Pancreas (tissue), 10 donors: ENCODE results near the gene SOBP. TPM values are rescaled to one million over a fixed set of nuclear protein-coding genes. Genes with fewer than 3 reads are reported as not detected.

Experiments
- ATAC-seq, 4 donors: fragments of 200-7000 bp; cut with Tn5 transposase; one replicate each; pipeline versions ENCODE4 v1.8.0 to v1.9.1; 2020; ENCODE audit warnings: mild to moderate bottlenecking in 4 of 4, moderate library complexity in 4 of 4
- DNase-seq, 6 donors: peaks; one replicate each; pipeline ENCODE4 v3.0.0-alpha.2; 2020
- FAIRE-seq: peaks from 2 replicates; lab custom pipeline; 2012; peaks lifted over from hg19 to GRCh38; lab: Jason Lieb, UNC
- H3K27ac ChIP-seq, 4 donors: fragments of 200-600 bp; sonication (generic); 1 replicate in 3 of 4; 2 replicates in 1 of 4; pipeline versions ENCODE4 v1.5.0 to v1.8.0; 2020
- H3K27me3 ChIP-seq, 4 donors: fragments of 200-600 bp; one replicate each; pipeline ENCODE4 v1.8.0; 2021
- H3K36me3 ChIP-seq, 3 donors: fragments of 200-600 bp; sonication (generic) in 1 of 3; one replicate each; pipeline versions ENCODE4 v1.5.0 to v1.8.0; 2020 to 2021
- H3K4me1 ChIP-seq, 3 donors: fragments of 200-600 bp; one replicate each; pipeline ENCODE4 v1.8.0; 2021
- H3K4me3 ChIP-seq, 4 donors: fragments of 200-600 bp; sonication (generic) in 2 of 4; one replicate each; pipeline versions ENCODE4 v1.5.0 to v1.8.0; 2020 to 2021
- H3K9me3 ChIP-seq, 4 donors: fragments of 200-600 bp; one replicate each; pipeline ENCODE4 v1.8.0; 2021
- WGBS, 2 donors: extraction: QIAGEN DNeasy Blood & Tissue Kit; methylation state at CpG; one replicate each; pipeline ENCODE4 v1.1.7; 2013; 5-methylcytosine and 5-hydroxymethylcytosine counted together
- intact Hi-C, 3 donors: fragments of 100-400 bp; cut with DNase I; formaldehyde crosslinking; loops; one replicate each; pipeline versions ENCODE4 v1.11.1 to v1.14.2; 2022
- polyA plus RNA-seq, 2 donors: library from polyadenylated mRNA; stranded (reverse); fragments of 200-250 nt; gene quantifications; one replicate each; pipeline ENCODE4 v1.2.3, GENCODE V29; 2013
- total RNA-seq, 6 donors: library from RNA; stranded (reverse); fragmentation: NEBNext Ultra II Directional in 4 of 6; extraction: Animal tissue kit (Norgen Biotek cat#: 25700) in 4 of 6; gene quantifications; one replicate each; pipeline versions ENCODE4 v1.2.1 to v1.2.4, GENCODE V29; 2021 to 2023
- TF ChIP-seq, protein P1 (sequence below), 4 donors: fragments of 200-600 bp; sonication (generic) in 3 of 4; IDR thresholded peaks; one replicate each; pipeline versions ENCODE4 v1.5.0 to v1.8.0; 2021; ENCODE audit warnings: antibody characterized with exemption in 4 of 4
- donor health status: healthy with polysubstance abuse.
- donor health status: DM: no; HTN: no; CAD: no; lungs with moderate emphysema.
- donor health status: DM: no; HTN: no; CAD: no.
- donor health status: control.
- donor health status: control.
- donor health status: Bipolar disorder and iron deficiency.
- donor health status: DM: yes; HTN: yes; CAD: no.
- donor health status: DM: no; HTN: no; CAD: no.
- donor health status: DM: no; HTN: no; CAD: no.
- donor health status: DM: yes; HTN: yes; CAD: no.

The SOBP gene
- total and polyA plus RNA-seq, 8 donors: 1.1 to 3.5 (median 2.0) TPM

DNA sequence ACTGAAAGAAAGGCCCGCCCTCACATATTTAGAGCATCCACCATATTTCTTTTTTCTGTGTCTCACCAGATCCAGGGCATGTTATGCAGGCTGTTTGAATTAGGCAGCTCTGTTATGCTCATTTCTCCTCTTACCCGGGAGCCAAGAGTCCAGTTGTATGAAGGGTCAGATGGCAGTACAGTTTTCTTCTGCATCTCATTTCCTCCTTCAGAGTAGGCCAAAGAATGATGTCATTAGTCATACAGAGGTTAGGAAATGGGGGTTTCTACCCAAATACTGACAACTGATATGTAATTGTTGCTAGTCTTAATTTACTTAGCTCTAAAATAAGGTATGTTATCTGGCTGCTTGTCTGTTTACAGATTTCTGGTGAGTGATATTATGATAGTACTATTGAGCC is 130.8 kb downstream of the SOBP start:
- no peak for DNase-seq
- WGBS, 2 donors: 80 to 82% methylated on average over 2 of the region's 2 CpGs
- FAIRE-seq: no peak
- Histone ChIP-seq H3K27me3 (no peaks in the 10 kb centered on the region), H3K9me3 (no peaks in the 10 kb centered on the region), H3K27ac (no peak overlapping the region), H3K4me3 (no peak overlapping the region), H3K4me1 (no peaks in the 10 kb centered on the region), H3K36me3 (no peaks in the 10 kb centered on the region)
- TF ChIP-seq, protein P1, sequence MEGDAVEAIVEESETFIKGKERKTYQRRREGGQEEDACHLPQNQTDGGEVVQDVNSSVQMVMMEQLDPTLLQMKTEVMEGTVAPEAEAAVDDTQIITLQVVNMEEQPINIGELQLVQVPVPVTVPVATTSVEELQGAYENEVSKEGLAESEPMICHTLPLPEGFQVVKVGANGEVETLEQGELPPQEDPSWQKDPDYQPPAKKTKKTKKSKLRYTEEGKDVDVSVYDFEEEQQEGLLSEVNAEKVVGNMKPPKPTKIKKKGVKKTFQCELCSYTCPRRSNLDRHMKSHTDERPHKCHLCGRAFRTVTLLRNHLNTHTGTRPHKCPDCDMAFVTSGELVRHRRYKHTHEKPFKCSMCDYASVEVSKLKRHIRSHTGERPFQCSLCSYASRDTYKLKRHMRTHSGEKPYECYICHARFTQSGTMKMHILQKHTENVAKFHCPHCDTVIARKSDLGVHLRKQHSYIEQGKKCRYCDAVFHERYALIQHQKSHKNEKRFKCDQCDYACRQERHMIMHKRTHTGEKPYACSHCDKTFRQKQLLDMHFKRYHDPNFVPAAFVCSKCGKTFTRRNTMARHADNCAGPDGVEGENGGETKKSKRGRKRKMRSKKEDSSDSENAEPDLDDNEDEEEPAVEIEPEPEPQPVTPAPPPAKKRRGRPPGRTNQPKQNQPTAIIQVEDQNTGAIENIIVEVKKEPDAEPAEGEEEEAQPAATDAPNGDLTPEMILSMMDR (IDR thresholded peaks at IDR 0.05): no peak
- no peak for ATAC-seq
- intact Hi-C loops: no loop called here

- H3K4me3 ChIP-seq: no peak overlapping the region
- H3K27me3 ChIP-seq: no peaks in the 10 kb centered on the region
- intact Hi-C loops: no loop called here
- H3K36me3 ChIP-seq: no peaks in the 10 kb centered on the region
- ATAC-seq: no peak
- DNase-seq: no peak
- no peaks in the 10 kb centered on the region for H3K9me3 ChIP-seq
- TF ChIP-seq, protein P1 (IDR thresholded peaks at IDR 0.05): no peak
- H3K27ac ChIP-seq: no peak overlapping the region
- H3K4me1 ChIP-seq: no peaks in the 10 kb centered on the region
- no peak for FAIRE-seq
- WGBS, 2 donors: 74 to 86% methylated on average over 6 of the region's 6 CpGs
These were observed 131.5 kb downstream of the SOBP start for GRCh38 chr6:107621229-107621937.

DNA sequence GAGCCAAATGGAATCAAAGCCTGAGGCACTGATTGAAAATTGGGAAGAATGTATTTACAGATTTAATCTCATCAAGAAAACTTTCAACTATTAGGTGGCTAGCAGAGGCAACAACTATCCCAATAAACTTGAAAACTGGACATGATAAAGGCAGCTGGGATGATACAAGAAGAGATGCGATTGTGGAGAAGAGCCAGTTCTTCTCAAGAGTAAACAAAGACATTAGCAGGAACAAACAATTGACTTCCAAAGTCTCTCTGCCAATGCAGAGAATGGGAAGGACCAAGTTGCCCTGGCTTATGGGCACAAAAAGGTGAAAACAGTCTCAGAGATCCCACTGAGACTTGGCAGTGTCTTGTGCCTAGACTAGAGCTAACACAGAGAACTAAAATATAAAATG is 132.4 kb downstream of the SOBP start:
- no peak for DNase-seq
- no peak overlapping the region for H3K4me3 ChIP-seq
- no peak overlapping the region for H3K27ac ChIP-seq
- H3K36me3 ChIP-seq: no peaks in the 10 kb centered on the region
- no peaks in the 10 kb centered on the region for H3K27me3 ChIP-seq
- no peaks in the 10 kb centered on the region for H3K4me1 ChIP-seq
- TF ChIP-seq, protein P1 (IDR thresholded peaks at IDR 0.05): no peak
- ATAC-seq: no peak
- intact Hi-C loops: no loop called here
- FAIRE-seq: no peak
- H3K9me3 ChIP-seq: no peaks in the 10 kb centered on the region
- 66 to 68% methylated on average over 1 of the region's 1 CpG for WGBS, 2 donors

- intact Hi-C loops: no loop called here
- Histone ChIP-seq H3K27ac (no peak overlapping the region), H3K36me3 (no peaks in the 10 kb centered on the region), H3K27me3 (no peaks in the 10 kb centered on the region), H3K4me3 (no peak overlapping the region), H3K9me3 (no peaks in the 10 kb centered on the region), H3K4me1 (no peaks in the 10 kb centered on the region)
- TF ChIP-seq, protein P1 (IDR thresholded peaks at IDR 0.05): no peak
- ATAC-seq (no peak), DNase-seq (no peak), FAIRE-seq (no peak)
- 73 to 85% methylated on average over 3 of the region's 3 CpGs for WGBS, 2 donors
These were observed 134.1 kb downstream of the SOBP start for GRCh38 chr6:107624050-107624449.

GRCh38 chr6:107624541-107624940 is 134.6 kb downstream of the SOBP start:
- WGBS, 2 donors: 87 to 100% methylated on average over 1 of the region's 1 CpG
- intact Hi-C loops: no loop called here
- no peaks in the 10 kb centered on the region for H3K27me3 ChIP-seq

More at GRCh38 chr6:107624541-107624940, 134.6 kb downstream of the SOBP start:
- TF ChIP-seq, protein P1 (IDR thresholded peaks at IDR 0.05): no peak
- ATAC-seq: no peak
- Histone ChIP-seq H3K4me1 (no peaks in the 10 kb centered on the region), H3K9me3 (no peaks in the 10 kb centered on the region), H3K36me3 (no peaks in the 10 kb centered on the region), H3K27ac (no peak overlapping the region), H3K4me3 (no peak overlapping the region)
- no peak for DNase-seq
- FAIRE-seq: no peak
